ENCODE data around the gene RAD51C.
"Not testable (repeated sequence)": the region's sequence is repeated elsewhere in the genome, so short reads cannot be mapped to it uniquely, and the experiment has no call there.

The RAD51C gene

GRCh38 chr17:58741121-58741625 lies 48.8 kb downstream of the RAD51C start:
- DNase-seq (ENCODE audit: low spot score) = no peak

GRCh38 chr17:58747674-58748073 lies 55.3 kb downstream of the RAD51C start:
- no peak for DNase-seq (ENCODE audit: low spot score)

- not testable (repeated sequence) for DNase-seq (ENCODE audit: low spot score)
Measured at GRCh38 chr17:58749627-58750026, 57.2 kb downstream of the RAD51C start.

GRCh38 chr17:58753026-58753425 lies 60.6 kb downstream of the RAD51C start:
- no peak for DNase-seq (ENCODE audit: low spot score)

GRCh38 chr17:58755269-58755576 lies 62.8 kb downstream of the RAD51C start:
- DNase-seq (ENCODE audit: low spot score) = no peak

- no peak for DNase-seq (ENCODE audit: low spot score)
Measured at GRCh38 chr17:58755577-58756245, 63.3 kb downstream of the RAD51C start, which contains the start of gene PPM1E. PPM1E (plus strand) TSS chr17:58755854.

GRCh38 chr17:58756246-58757161 lies 64.1 kb downstream of the RAD51C start:
- no peak for DNase-seq (ENCODE audit: low spot score)

GRCh38 chr17:58757162-58757613 lies 64.8 kb downstream of the RAD51C start:
- DNase-seq (ENCODE audit: low spot score) = no peak

GRCh38 chr17:58758890-58759289 lies 66.5 kb downstream of the RAD51C start:
- DNase-seq (ENCODE audit: low spot score) = no peak

GRCh38 chr17:58759522-58759921 lies 67.1 kb downstream of the RAD51C start:
- no peak for DNase-seq (ENCODE audit: low spot score)

GRCh38 chr17:58760248-58760647 lies 67.8 kb downstream of the RAD51C start:
- DNase-seq (ENCODE audit: low spot score) = no peak

GRCh38 chr17:58763263-58763662 lies 70.9 kb downstream of the RAD51C start:
- DNase-seq (ENCODE audit: low spot score) = no peak

GRCh38 chr17:58764373-58764772 lies 72.0 kb downstream of the RAD51C start:
- DNase-seq (ENCODE audit: low spot score) = no peak

- DNase-seq (ENCODE audit: low spot score) = not testable (repeated sequence)
Measured at GRCh38 chr17:58778482-58778881, 86.1 kb downstream of the RAD51C start.

- DNase-seq (ENCODE audit: low spot score) = no peak
Measured at GRCh38 chr17:58779446-58779845, 87.0 kb downstream of the RAD51C start.

- DNase-seq (ENCODE audit: low spot score) = no peak
Measured at GRCh38 chr17:58783380-58783779, 91.0 kb downstream of the RAD51C start.

GRCh38 chr17:58785097-58785496 lies 92.7 kb downstream of the RAD51C start:
- no peak for DNase-seq (ENCODE audit: low spot score)
